H1 (cell line): ENCODE measurements around the gene SLC5A9. TPM values are rescaled to one million over a fixed set of nuclear protein-coding genes. Genes with fewer than 3 reads are reported as not detected.
A peak's percentile ranks its signal among the peaks of the same experiment; 100 is the strongest.

Experiments used
- CTCF ChIA-PET: fragments of 300-600 bp; sonication (Branson Sonifier 250); formaldehyde crosslinking; loops from one replicate; lab custom pipeline; 2021; ENCODE audit not compliant: partially characterized antibody; lab: Charles Lee
- POLR2A ChIA-PET: fragments of 300-600 bp; sonication (Branson Sonifier 250); formaldehyde crosslinking; loops from one replicate; lab custom pipeline; 2021; ENCODE audit warnings: inconsistent platforms; ENCODE audit not compliant: partially characterized antibody; lab: Charles Lee
- DNase-seq, 2 experiments: peaks; one replicate each; pipeline versions ENCODE4 v3.0.0 to v3.0.0-alpha.2; 2010 to 2022; ENCODE audit warnings: low spot score in 2 of 2, low read depth in 1 of 2, mixed read lengths in 1 of 2
- FAIRE-seq: peaks from 2 replicates; lab custom pipeline; 2011; peaks lifted over from hg19 to GRCh38; lab: Jason Lieb, UNC
- H2AFZ ChIP-seq: 2 replicates; pipeline ENCODE4 v1.8.1; 2012; ENCODE audit warnings: low read length, inconsistent platforms
- H2AK5ac ChIP-seq: 2 replicates; pipeline ENCODE4 v1.6.1; 2013; ENCODE audit warnings: low read depth, low read length
- H2BK120ac ChIP-seq: replicated peaks from 2 replicates; pipeline ENCODE3; 2013; ENCODE audit warnings: low read depth, low read length, inconsistent platforms
- H2BK12ac ChIP-seq: 2 replicates; pipeline ENCODE4 v1.6.1; 2013; ENCODE audit warnings: low read depth, low read length
- H2BK15ac ChIP-seq: 2 replicates; pipeline ENCODE4 v1.6.1; 2013; ENCODE audit warnings: low read length
- H2BK20ac ChIP-seq: 2 replicates; pipeline ENCODE4 v1.6.1; 2013; ENCODE audit warnings: low read length
- H2BK5ac ChIP-seq: 2 replicates; pipeline ENCODE4 v1.6.1; 2013; ENCODE audit warnings: low read depth, low read length
- H3K14ac ChIP-seq: 2 replicates; pipeline ENCODE4 v1.6.1; 2013; ENCODE audit warnings: inconsistent platforms; ENCODE audit not compliant: insufficient read length
- H3K18ac ChIP-seq: 2 replicates; pipeline ENCODE4 v1.6.1; 2013; ENCODE audit warnings: low read length; ENCODE audit errors: extremely low read depth
- H3K23ac ChIP-seq: 2 replicates; pipeline ENCODE4 v1.6.1; 2013; ENCODE audit warnings: inconsistent platforms; ENCODE audit not compliant: insufficient read length
- H3K23me2 ChIP-seq: 2 replicates; pipeline ENCODE4 v1.6.1; 2013; ENCODE audit warnings: low read depth, low read length
- H3K27ac ChIP-seq: 2 replicates; pipeline ENCODE4 v1.6.1; 2011; ENCODE audit warnings: low read depth, low read length, inconsistent platforms
- H3K27me3 ChIP-seq, 4 experiments: replicated peaks in 1 of 4; 1 replicate in 1 of 4; 2 replicates in 3 of 4; pipeline versions ENCODE4 v1.6.1 to v1.8.1; 2011 to 2013; ENCODE audit warnings: low read length in 3 of 4, mild to moderate bottlenecking in 3 of 4, inconsistent platforms in 2 of 4, mixed read lengths in 2 of 4, moderate library complexity in 1 of 4; ENCODE audit not compliant: control insufficient read depth in 3 of 4, insufficient read depth in 3 of 4; ENCODE audit errors: extremely low read depth in 1 of 4
- H3K36me3 ChIP-seq, 4 experiments: 2 replicates each; pipeline versions ENCODE4 v1.6.1 to v1.8.1; 2011 to 2013; ENCODE audit warnings: mild to moderate bottlenecking in 4 of 4, low read length in 3 of 4, moderate library complexity in 2 of 4, control low read depth in 1 of 4, inconsistent platforms in 1 of 4; ENCODE audit not compliant: insufficient read depth in 4 of 4, control insufficient read depth in 2 of 4
- H3K4ac ChIP-seq: replicated peaks from 2 replicates; pipeline ENCODE3; 2013; ENCODE audit warnings: low read length, low read depth, mixed read lengths, inconsistent platforms; ENCODE audit not compliant: insufficient read length
- H3K4me1 ChIP-seq, 4 experiments: replicated peaks in 1 of 4; 1 replicate in 1 of 4; 2 replicates in 3 of 4; pipeline versions ENCODE4 v1.6.1 to v1.8.1; 2011 to 2013; ENCODE audit warnings: low read length in 3 of 4, inconsistent platforms in 2 of 4, mixed read lengths in 1 of 4; ENCODE audit not compliant: insufficient read depth in 4 of 4, control insufficient read depth in 3 of 4
- H3K4me2 ChIP-seq, 2 experiments: 2 replicates each; pipeline versions ENCODE4 v1.6.1 to v1.8.1; 2011 to 2013; ENCODE audit warnings: low read depth in 2 of 2, low read length in 2 of 2, control low read depth in 1 of 2, inconsistent platforms in 1 of 2, mild to moderate bottlenecking in 1 of 2; ENCODE audit not compliant: insufficient read depth in 1 of 2
- H3K4me3 ChIP-seq, 4 experiments: fragments of 200-600, 300-600 bp in 1 of 4; sonication (generic), shearing (Covaris generic), sonication (Bioruptor Twin) in 1 of 4; 2 replicates each; pipeline versions ENCODE4 v1.5.1 to v1.8.1; 2011 to 2016; ENCODE audit warnings: low read length in 4 of 4, low read depth in 3 of 4, control low read depth in 2 of 4, inconsistent platforms in 2 of 4, mild to moderate bottlenecking in 2 of 4, mixed read lengths in 1 of 4, moderate library complexity in 1 of 4; ENCODE audit not compliant: insufficient read depth in 2 of 4; ENCODE audit errors: extremely low read depth in 1 of 4
- H3K56ac ChIP-seq: replicated peaks from 2 replicates; pipeline ENCODE3; 2013; ENCODE audit warnings: low read depth, mild to moderate bottlenecking, mixed read lengths, low read length, inconsistent platforms; ENCODE audit not compliant: insufficient read length
- H3K79me1 ChIP-seq: 2 replicates; pipeline ENCODE4 v1.6.1; 2013; ENCODE audit warnings: low read depth, low read length, control low read depth
- H3K79me2 ChIP-seq, 2 experiments: 2 replicates each; pipeline versions ENCODE4 v1.6.1 to v1.8.1; 2012 to 2013; ENCODE audit warnings: low read length in 2 of 2, mild to moderate bottlenecking in 2 of 2, inconsistent platforms in 1 of 2; ENCODE audit not compliant: insufficient read depth in 2 of 2, control insufficient read depth in 1 of 2
- H3K9ac ChIP-seq, 4 experiments: replicated peaks in 1 of 4; 1 replicate in 1 of 4; 2 replicates in 3 of 4; pipeline versions ENCODE4 v1.6.1 to v1.8.1; 2011 to 2013; ENCODE audit warnings: low read depth in 3 of 4, low read length in 3 of 4, control low read depth in 2 of 4, mild to moderate bottlenecking in 2 of 4, moderate library complexity in 2 of 4, inconsistent platforms in 1 of 4; ENCODE audit errors: extremely low read depth in 1 of 4
- H3K9me3 ChIP-seq, 2 experiments: 2 replicates each; pipeline versions ENCODE4 v1.6.1 to v1.8.1; 2012 to 2013; ENCODE audit warnings: mild to moderate bottlenecking in 2 of 2, moderate library complexity in 2 of 2, control low read depth in 1 of 2, inconsistent platforms in 1 of 2, low read depth in 1 of 2, low read length in 1 of 2, mixed read lengths in 1 of 2; ENCODE audit not compliant: insufficient read depth in 2 of 2
- H4K20me1 ChIP-seq, 2 experiments: replicated peaks in 1 of 2; 2 replicates each; pipeline versions ENCODE3 to v1.8.1; 2011 to 2013; ENCODE audit warnings: inconsistent platforms in 2 of 2, low read length in 2 of 2, mild to moderate bottlenecking in 1 of 2; ENCODE audit not compliant: insufficient read depth in 2 of 2, control insufficient read depth in 1 of 2
- H4K5ac ChIP-seq: 2 replicates; pipeline ENCODE4 v1.6.1; 2013; ENCODE audit warnings: low read length, low read depth, mixed read lengths, inconsistent platforms; ENCODE audit not compliant: insufficient read length
- H4K8ac ChIP-seq: 2 replicates; pipeline ENCODE4 v1.8.0; 2013; ENCODE audit warnings: mild to moderate bottlenecking, moderate library complexity, low read length, inconsistent platforms; ENCODE audit not compliant: insufficient read depth; ENCODE audit errors: extremely low read depth
- H4K91ac ChIP-seq: replicated peaks from 2 replicates; pipeline ENCODE3; 2013; ENCODE audit warnings: low read length, mixed read lengths, inconsistent platforms; ENCODE audit not compliant: insufficient read length
- ATF2 ChIP-seq: IDR thresholded peaks from 2 replicates; pipeline ENCODE4 v1.6.1; 2012; ENCODE audit warnings: low read length, inconsistent platforms
- CHD1 ChIP-seq: IDR thresholded peaks from 2 replicates; pipeline ENCODE4 v1.6.1; 2012; ENCODE audit warnings: low read depth, low read length, improper control_type of control experiment
- CTCF ChIP-seq, 3 experiments: IDR thresholded peaks; 1 replicate in 2 of 3; 2 replicates in 1 of 3; pipeline versions ENCODE4 v1.5.1 to v1.6.1; 2011; ENCODE audit warnings: low read length in 3 of 3, mild to moderate bottlenecking in 3 of 3, inconsistent platforms in 2 of 3, low read depth in 1 of 3, moderate library complexity in 1 of 3; ENCODE audit not compliant: insufficient read depth in 1 of 3; ENCODE audit errors: control extremely low read depth in 1 of 3
- EGR1 ChIP-seq: IDR thresholded peaks from 2 replicates; pipeline ENCODE4 v1.6.1; 2011; ENCODE audit warnings: low read depth, low read length, borderline replicate concordance
- MAX ChIP-seq: IDR thresholded peaks from 2 replicates; pipeline ENCODE4 v1.6.1; 2012; ENCODE audit warnings: inconsistent platforms
- SP4 ChIP-seq: IDR thresholded peaks from 2 replicates; pipeline ENCODE4 v1.6.1; 2012; ENCODE audit warnings: low read length, inconsistent platforms
- TAF7 ChIP-seq: optimal IDR thresholded peaks from 2 replicates; pipeline ENCODE3; 2011; ENCODE audit warnings: low read depth, mild to moderate bottlenecking, inconsistent platforms, low read length, moderate library complexity, borderline replicate concordance
- WGBS, 2 experiments: shearing (Covaris generic) in 1 of 2; methylation state at CpG; one replicate each; pipeline versions ENCODE4 v1.1.6 to v1.1.7; 2013 to 2015; ENCODE audit warnings: low lambda C conversion rate in 2 of 2, mixed read lengths in 2 of 2, inconsistent platforms in 1 of 2, low coverage in 1 of 2, missing lambda C conversion rate in 1 of 2; ENCODE audit not compliant: insufficient replicate concordance in 2 of 2, insufficient coverage in 1 of 2, insufficient read length in 1 of 2; ENCODE audit errors: extremely low coverage in 1 of 2, missing lambda C conversion rate in 1 of 2; 5-methylcytosine and 5-hydroxymethylcytosine counted together
- polyA plus RNA-seq, 7 experiments: library from polyadenylated mRNA; depleted of rRNA in 3 of 7; stranded (reverse) in 5 of 7; unstranded in 2 of 7; fragments of >200 nt in 5 of 7; fragments of 200-250 nt in 2 of 7; gene quantifications; 1 replicate in 5 of 7; 2 replicates in 1 of 7; 4 replicates in 1 of 7; pipeline versions ENCODE4 v1.2.1 to v1.2.3, GENCODE V29; 2011 to 2013; ENCODE audit warnings: missing spikeins in 2 of 7, mixed read lengths in 2 of 7
- total RNA-seq: library from RNA; stranded (reverse); fragmentation: NEBNext Ultra II Directional; extraction: Animal tissue kit (Norgen Biotek cat#: 25700); gene quantifications from 2 replicates; pipeline ENCODE4 v1.2.1, GENCODE V29; 2021

Gene SLC5A9
- total and polyA plus RNA-seq, 2 of the 8 experiments (the other 6 are each of a cell fraction or from before 2014, with no cell fraction given) = 0.03 TPM; not detected in 1

- Histone ChIP-seq H3K27me3 (no peaks in the 10 kb centered on the region; a peak in 1 of 7 replicates), H4K91ac (no peak overlapping the region), H3K4me3 (no peak overlapping the region), H4K5ac (no peak overlapping the region), H4K20me1 (no peaks in the 10 kb centered on the region), H3K4ac (no peak overlapping the region), H3K36me3 (no peaks in the 10 kb centered on the region), H3K18ac (no peak overlapping the region), H3K4me2 (no peak overlapping the region), H2BK120ac (no peak overlapping the region), H3K56ac (no peak overlapping the region), H3K79me2 (no peaks in the 10 kb centered on the region), H2BK20ac (no peak overlapping the region), H3K14ac (no peak overlapping the region), H3K23ac (no peak overlapping the region), H4K8ac (no peak overlapping the region), H3K27ac (no peak overlapping the region), H2BK5ac (no peak overlapping the region), H2BK15ac (no peak overlapping the region), H3K23me2 (0 out of 2 replicates have a peak, but pooled peaks cover 2% of the 10 kb centered on the region), H3K9ac (no peak overlapping the region), H3K4me1 (peaks cover 0 to 6% (median 3%) of the 10 kb centered on the region in 4 experiments; a peak in 2 of 7 replicates), H3K9me3 (no peaks in the 10 kb centered on the region), H2AK5ac (no peak overlapping the region), H2AFZ (no peak overlapping the region), H3K79me1 (no peaks in the 10 kb centered on the region), H2BK12ac (no peak overlapping the region)
- DNase-seq (no peak), FAIRE-seq (peak; percentile 70)
- ChIA-PET CTCF (interaction anchor here (0.6 to 8.2 kb wide), 41 partner anchors 8 to 329 kb away, joined by 3 to 121 read pairs (median 4); partner anchors contain the start of gene SLC5A9), POLR2A (no interaction called here)
- WGBS, 2 experiments = 87% methylated on average over 3 of the region's 3 CpGs; no CpG with 5 or more reads in 1 of the 2 experiments
- no peak for TF ChIP-seq EGR1
- peak; percentile 32 to 62 (median 58) for TF ChIP-seq CTCF (IDR thresholded peaks at IDR 0.05; ENCODE audit: control extremely low read depth in 1 of 3, insufficient read depth in 1 of 3, low read depth in 1 of 3, low read length in 3 of 3)
- TF ChIP-seq SP4 = no peak
- 0 out of 2 replicates have a peak, but pooled peaks have one; percentile 16 for TF ChIP-seq MAX
- no peak for TF ChIP-seq CHD1
- TF ChIP-seq TAF7 = no peak
- TF ChIP-seq ATF2 = no peak
Observed at GRCh38 chr1:48203287-48203900, 19.1 kb upstream of the SLC5A9 start.
